Ramos (cell line): ENCODE results near the gene ELF2.
"Not testable (repeated sequence)": the region's sequence is repeated elsewhere in the genome, so short reads cannot be mapped to it uniquely, and the experiment has no call there.

Experiments used
- in situ Hi-C: fragments of 300-500 bp; cut with MboI; formaldehyde crosslinking; loops from one replicate; pipeline ENCODE4 v1.14.3; 2022; ENCODE audit warnings: low sequenced_read_pairs; ENCODE audit not compliant: unreplicated experiment

Gene ELF2

GRCh38 chr4:139189417-139189749 lies 12.4 kb upstream of the ELF2 start:
- in situ Hi-C loops, result no loop called here

- in situ Hi-C loops, result no loop called here
These were observed 11.8 kb upstream of the ELF2 start for GRCh38 chr4:139188648-139189416.

- in situ Hi-C loops, result no loop called here
These were observed 7.1 kb upstream of the ELF2 start for GRCh38 chr4:139184129-139184528.

- in situ Hi-C loops, result no loop called here
These were observed 1.0 kb upstream of the ELF2 start for GRCh38 chr4:139177869-139178619.

- in situ Hi-C loops, result no loop called here
These were observed 543 bp downstream of the ELF2 start for GRCh38 chr4:139176302-139177048.

- in situ Hi-C loops, result no loop called here
These were observed 1.2 kb downstream of the ELF2 start for GRCh38 chr4:139175646-139176301.

GRCh38 chr4:139171876-139172691 lies 4.9 kb downstream of the ELF2 start:
- in situ Hi-C loops, result no loop called here

- in situ Hi-C loops, result no loop called here
These were observed 6.1 kb downstream of the ELF2 start for GRCh38 chr4:139170932-139171331.

GRCh38 chr4:139167774-139168444 lies 9.1 kb downstream of the ELF2 start:
- in situ Hi-C loops, result no loop called here

- in situ Hi-C loops, result no loop called here
These were observed 12.3 kb downstream of the ELF2 start for GRCh38 chr4:139164731-139165130.

GRCh38 chr4:139163806-139164206 lies 13.2 kb downstream of the ELF2 start:
- in situ Hi-C loops, result no loop called here

- in situ Hi-C loops, result not testable (repeated sequence)
These were observed 19.0 kb downstream of the ELF2 start for GRCh38 chr4:139157977-139158376.

- in situ Hi-C loops, result no loop called here
These were observed 22.0 kb downstream of the ELF2 start for GRCh38 chr4:139154952-139155557.

GRCh38 chr4:139154538-139154937 lies 22.5 kb downstream of the ELF2 start:
- in situ Hi-C loops, result no loop called here

- in situ Hi-C loops, result no loop called here
These were observed 22.9 kb downstream of the ELF2 start for GRCh38 chr4:139154134-139154421.

GRCh38 chr4:139153411-139154133 lies 23.4 kb downstream of the ELF2 start:
- in situ Hi-C loops, result no loop called here

GRCh38 chr4:139152249-139152648 lies 24.8 kb downstream of the ELF2 start:
- in situ Hi-C loops, result no loop called here

GRCh38 chr4:139146926-139147629 lies 29.9 kb downstream of the ELF2 start:
- in situ Hi-C loops, result no loop called here
